CD4-positive, alpha-beta T cell treated with Interleukin-15 for 4 hours (primary cell): ENCODE results near the gene MEGF10.
"Not testable (repeated sequence)": the region's sequence is repeated elsewhere in the genome, so short reads cannot be mapped to it uniquely, and the experiment has no call there.

Experiments used
- DNase-seq: peaks from one replicate; pipeline ENCODE4 v3.0.0-alpha.2; 2020; ENCODE audit warnings: low spot score

Gene MEGF10

GRCh38 chr5:127298036-127298429, 7.4 kb downstream of the MEGF10 start:
- no peak for DNase-seq

- no peak for DNase-seq
These were observed 8.1 kb downstream of the MEGF10 start for GRCh38 chr5:127298656-127299055.

DNA sequence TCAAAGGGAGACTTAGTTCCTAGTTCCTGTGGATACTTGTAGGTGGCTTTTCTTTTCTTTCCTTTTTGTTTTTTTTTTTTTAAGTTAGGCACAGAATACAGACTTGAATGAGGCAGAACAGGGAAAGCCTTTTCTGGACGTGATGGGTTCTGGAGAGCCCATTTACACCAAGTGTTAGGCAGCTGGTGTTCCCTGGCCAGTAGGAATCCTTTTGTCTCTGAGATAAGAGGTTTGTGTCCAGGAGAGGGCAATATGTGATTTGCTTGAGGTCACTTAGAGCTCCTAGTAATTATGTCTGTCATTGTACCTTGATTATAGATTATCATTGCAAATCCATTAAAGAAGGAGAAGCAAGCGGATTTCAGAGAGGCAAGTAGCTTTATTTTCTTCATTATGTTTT, 9.1 kb downstream of the MEGF10 start:
- no peak for DNase-seq

GRCh38 chr5:127302509-127302908, 11.9 kb downstream of the MEGF10 start:
- DNase-seq = no peak

DNA sequence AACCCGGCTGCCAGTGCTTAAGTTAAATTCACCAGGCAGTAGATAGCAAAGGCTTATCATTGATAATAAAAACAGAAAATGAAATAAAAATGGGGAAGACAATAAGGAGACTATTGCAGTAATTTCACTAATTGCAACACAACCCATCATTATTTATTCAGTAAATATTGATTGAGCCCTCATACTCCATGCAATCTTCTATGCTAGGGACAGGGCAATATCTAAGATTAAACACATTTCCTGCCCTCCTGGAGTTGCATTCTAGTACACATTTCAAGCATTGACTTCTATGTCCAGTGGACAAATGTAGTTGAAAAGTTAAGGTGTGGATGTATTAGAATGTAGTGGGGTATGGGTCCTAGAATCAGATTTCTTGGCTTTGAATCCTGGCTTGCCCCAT, 12.8 kb downstream of the MEGF10 start:
- DNase-seq = no peak

GRCh38 chr5:127305493-127305892, 14.9 kb downstream of the MEGF10 start:
- DNase-seq = no peak

- no peak for DNase-seq
These were observed 15.4 kb downstream of the MEGF10 start for GRCh38 chr5:127306036-127306435.

GRCh38 chr5:127306647-127307046, 16.1 kb downstream of the MEGF10 start:
- DNase-seq = no peak

DNA sequence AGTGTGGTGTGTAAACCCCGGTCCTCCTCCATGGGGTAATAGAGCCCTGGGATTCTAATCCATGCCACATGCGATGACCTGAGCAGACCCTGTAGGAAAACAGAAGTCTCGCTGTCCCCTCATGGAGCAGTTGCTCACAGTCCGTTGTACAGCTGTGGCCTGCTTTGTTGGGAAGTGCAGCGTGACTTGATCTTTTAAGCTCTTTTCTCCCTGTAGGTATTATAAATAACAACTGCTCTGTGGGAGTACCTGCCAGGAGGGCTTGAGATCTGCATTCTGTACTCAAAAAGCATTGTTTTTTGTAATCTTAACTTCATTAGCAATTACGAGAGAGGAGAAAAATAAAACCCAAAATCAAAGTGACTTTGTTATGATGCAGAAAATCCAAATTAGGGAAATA, 17.3 kb downstream of the MEGF10 start:
- DNase-seq = no peak

DNA sequence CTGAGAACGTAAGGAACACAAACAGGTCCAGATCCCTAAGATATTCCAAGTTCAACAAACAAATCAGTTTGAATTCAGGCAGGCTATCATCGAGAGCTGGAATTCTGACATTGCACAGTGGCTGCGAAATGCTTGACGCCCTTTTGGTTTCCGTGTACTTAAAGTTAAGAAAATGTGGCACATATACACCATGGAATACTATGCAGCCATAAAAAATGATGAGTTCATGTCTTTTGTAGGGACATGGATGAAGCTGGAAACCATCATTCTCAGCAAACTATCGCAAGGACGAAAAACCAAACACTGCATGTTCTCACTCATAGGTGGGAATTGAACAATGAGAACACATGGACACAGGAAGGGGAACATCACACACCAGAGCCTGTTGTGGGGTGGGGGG, 17.7 kb downstream of the MEGF10 start:
- not testable (repeated sequence) for DNase-seq

DNA sequence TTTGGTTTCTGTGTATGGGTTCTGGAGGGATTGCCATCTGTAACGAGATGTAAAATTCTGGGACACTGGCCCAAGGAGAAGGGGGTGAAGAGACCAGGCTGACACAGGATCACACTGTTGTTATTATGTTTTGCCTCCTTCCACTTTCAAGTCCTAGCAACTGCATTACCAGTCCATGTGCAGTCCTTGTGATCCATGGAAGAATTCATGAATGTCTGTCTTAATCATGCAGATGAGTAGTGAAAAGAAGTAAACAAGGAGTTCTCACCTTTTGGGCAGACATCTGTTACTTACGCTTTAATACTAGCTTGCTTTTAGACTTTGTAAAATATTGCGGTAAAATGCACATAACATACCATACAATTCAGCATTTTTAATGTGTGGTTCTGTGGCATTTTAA, 18.3 kb downstream of the MEGF10 start:
- no peak for DNase-seq

DNA sequence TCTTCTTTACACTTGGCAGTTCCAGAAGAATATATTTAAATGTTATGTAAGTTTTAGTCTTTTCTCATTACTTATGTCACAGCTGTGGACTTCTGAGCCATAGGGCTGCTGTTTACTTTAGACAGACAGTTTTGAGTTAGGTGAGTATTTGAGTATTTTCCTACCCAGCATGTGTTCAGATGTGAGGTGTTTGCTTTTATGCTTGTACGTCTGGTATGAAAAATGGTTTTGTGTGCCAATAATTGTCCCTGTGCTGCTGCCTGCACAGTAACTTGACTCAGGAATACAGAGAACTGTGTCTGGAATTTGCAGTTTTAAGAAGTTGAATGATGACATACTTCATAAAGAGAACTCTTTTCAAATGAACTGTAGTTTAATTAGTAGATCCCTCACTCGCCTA, 20.8 kb downstream of the MEGF10 start:
- no peak for DNase-seq

DNA sequence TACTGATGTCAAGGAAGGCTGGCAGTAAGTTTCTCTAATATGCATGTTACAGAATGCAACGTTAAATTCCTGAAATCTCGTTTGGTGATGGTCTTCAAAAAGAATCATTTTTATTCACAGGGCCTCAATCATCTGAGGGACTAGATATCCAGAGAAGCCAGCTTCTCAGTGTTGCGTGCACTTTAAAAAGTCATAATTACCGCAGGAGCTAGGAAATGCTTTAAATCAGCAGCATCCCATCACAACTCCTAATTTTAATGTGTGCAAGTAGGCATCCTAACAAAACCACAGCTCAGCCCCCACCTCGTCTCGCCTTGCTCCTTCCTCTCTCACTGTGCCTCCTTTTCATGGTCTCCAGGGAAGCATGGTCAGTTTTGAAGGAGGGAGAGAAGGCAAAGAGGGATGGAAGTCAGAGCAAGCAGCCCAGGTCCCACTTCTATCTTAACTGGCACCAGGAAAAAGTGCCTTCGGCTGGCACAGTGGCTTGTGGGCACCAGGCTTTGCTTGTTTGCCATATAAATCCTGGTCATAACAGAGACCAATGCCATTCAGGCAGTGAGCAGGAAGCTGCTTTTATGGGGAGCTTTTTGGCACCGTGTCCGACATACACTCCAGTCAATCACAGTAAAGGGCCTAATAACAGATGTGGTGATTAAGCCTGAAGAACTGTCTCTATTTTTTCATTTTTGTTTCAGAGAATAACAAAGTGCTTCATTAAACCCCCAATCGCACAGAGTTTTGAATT, 21.4 kb downstream of the MEGF10 start:
- no peak for DNase-seq

- DNase-seq = no peak
These were observed 22.8 kb downstream of the MEGF10 start for GRCh38 chr5:127313379-127313778.

DNA sequence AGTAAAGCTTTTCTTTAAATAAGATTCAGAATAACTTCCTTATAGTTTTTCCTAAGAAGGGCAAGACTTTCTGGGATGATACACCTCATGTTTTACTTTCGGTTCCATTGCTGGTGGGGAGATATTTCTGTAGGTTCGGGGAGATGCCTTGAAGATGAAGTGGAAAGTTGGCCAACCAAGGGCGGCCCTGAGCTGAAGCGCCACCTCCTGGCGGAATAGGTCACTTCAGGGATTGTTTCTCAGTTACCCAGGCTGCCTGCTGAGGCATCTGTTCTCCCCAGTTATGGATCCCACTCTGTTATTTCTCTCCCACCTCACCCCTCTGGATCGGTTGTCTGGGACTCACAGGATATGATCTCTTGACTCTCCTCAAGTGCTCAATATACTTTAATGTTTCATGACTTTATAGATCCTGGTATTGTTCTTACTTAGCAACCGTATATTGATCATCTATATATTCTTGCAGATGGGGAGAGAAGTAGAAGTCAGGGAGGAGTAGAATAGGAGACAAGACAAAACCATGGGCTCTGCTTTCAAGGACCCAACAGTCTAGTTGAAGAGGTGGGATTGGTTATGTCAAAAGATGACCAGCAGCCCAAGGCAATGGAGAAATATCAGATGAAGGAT, 23.4 kb downstream of the MEGF10 start:
- peak; percentile 58 for DNase-seq

DNA sequence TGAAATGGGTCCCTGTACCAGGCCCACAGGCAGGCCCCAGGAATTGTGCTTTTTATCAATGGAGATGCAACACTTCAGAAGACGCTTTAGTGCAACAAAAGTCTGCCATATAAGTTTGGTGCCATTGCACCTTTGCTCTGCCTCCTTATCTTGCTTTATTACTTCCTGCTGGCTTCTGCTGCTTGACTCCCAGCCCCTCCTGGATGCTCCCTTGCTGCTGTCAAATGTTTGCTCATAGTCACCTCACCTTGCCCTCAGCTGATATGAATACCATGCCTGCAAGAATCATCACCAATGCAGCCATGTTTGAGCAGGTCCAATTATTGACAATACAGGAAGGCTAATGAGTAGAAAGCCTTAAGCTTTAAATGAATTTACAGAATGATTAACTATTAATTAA, 25.4 kb downstream of the MEGF10 start:
- no peak for DNase-seq

- not testable (repeated sequence) for DNase-seq
These were observed 26.8 kb downstream of the MEGF10 start for GRCh38 chr5:127317385-127317784.

- no peak for DNase-seq
These were observed 29.7 kb downstream of the MEGF10 start for GRCh38 chr5:127320032-127320965.

DNA sequence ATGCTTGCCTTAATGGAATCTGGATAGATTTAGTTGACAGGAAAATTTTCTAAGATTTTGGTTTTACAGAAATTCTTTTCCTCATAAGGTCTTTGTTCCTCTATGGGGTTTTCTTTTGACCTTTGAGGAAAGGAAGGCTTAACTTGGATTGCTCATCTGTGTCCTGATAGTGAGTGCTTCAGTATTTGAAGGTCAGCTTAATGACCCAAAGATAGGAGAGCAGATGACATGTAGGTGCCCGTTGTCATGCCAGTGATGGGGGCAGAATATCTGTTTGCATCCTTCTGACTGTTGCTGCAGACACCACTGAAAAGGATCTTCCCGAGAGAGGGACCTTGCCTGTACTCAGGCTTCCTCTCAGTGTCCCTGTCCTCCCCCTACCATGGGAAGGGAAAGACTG, 30.9 kb downstream of the MEGF10 start:
- DNase-seq = no peak

- DNase-seq = no peak
These were observed 31.8 kb downstream of the MEGF10 start for GRCh38 chr5:127322403-127322802.

DNA sequence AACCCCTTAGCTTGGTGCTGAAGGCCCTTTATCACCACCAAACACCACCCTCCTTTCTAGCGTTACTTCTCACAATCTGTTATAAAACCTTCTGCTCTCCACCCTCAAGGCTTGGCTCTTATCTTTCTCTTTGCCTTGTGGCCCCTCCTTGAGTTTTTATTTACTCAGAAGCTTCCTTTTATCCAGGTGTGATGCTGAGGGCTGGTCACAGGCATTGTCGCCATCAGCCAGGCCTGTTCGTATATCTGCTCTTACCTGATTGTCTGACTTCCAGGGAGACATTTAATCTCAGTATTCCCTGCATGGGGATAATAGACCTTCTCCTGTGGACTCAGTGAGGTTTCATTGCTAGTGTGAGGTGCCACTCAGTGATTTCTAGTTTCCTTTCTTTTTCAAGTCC, 34.2 kb downstream of the MEGF10 start:
- DNase-seq = no peak

GRCh38 chr5:127326431-127326830, 35.8 kb downstream of the MEGF10 start:
- DNase-seq = no peak
